NCI-H2107 treated with DMSO at 0.1 percent for 48 hours (cell line): ENCODE data around the gene TTF2.
A peak's percentile ranks its signal among the peaks of the same experiment; 100 is the strongest.

Source experiments
- DNase-seq: peaks from one replicate; lab custom pipeline; 2025; ENCODE audit not compliant: unreplicated experiment; lab: John Stamatoyannopoulos, UW

Gene TTF2

GRCh38 chr1:117059678-117060440, at the start of gene TTF2:
Gene TTF2 (plus strand): TSS chr1:117060326. CDS start chr1:117060347, 21 bp downstream.
- DNase-seq: peak; percentile 100

- no peak for DNase-seq
These were observed 48.8 kb upstream of the TTF2 start for GRCh38 chr1:117011334-117011733.

GRCh38 chr1:117013309-117013858, 46.7 kb upstream of the TTF2 start:
- no peak for DNase-seq

DNA sequence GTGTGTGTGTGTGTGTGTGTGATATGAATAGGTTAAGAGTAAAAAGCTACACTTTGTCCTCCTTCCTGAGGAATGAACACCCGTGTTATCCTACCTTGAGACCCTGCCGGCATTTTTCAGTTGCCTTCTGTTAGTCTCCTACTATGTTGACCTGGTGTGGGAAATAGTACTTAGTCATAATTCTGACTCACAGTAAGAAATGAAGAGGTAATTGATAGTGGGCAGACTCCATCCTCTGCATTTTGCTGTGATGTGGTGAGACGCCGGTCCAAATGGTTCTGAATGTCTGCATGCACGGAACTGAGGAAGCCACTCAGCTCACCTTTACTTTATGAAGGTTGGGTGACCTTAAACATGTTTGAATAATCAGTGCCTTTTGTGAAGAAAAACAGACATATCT, 45.9 kb upstream of the TTF2 start:
- no peak for DNase-seq

DNA sequence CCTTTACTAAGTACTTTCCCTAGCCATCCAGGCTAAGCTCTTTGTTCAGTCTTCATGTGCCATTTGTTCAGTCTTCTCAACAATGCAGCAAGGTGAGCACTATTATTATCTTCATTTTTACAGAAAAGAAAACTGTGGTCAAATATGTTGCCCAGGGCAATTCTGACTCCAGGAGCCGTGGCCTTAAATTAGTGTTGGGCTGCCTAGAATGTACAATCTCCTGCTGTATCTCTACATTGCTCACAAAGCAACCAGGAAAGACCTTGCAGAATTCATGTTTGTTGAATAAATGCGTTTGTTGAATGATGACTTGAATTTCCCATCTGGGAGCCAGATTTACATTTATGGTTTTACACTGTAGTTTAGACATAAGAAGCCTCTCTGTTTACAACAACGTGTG, 44.4 kb upstream of the TTF2 start:
- no peak for DNase-seq

DNA sequence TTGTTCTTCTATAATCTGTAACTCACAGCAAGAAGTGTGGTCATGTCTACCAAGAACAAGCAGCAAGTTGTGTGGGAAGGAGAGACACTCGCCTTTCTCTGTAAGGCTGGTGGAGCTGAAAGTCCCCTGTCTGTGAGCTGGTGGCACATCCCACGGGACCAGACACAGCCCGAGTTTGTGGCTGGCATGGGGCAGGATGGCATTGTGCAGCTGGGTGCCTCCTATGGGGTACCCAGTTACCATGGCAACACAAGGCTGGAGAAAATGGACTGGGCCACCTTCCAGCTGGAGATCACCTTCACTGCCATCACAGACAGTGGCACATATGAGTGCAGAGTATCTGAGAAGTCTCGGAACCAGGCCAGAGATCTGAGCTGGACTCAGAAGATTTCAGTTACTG, 43.1 kb upstream of the TTF2 start:
- no peak for DNase-seq

DNA sequence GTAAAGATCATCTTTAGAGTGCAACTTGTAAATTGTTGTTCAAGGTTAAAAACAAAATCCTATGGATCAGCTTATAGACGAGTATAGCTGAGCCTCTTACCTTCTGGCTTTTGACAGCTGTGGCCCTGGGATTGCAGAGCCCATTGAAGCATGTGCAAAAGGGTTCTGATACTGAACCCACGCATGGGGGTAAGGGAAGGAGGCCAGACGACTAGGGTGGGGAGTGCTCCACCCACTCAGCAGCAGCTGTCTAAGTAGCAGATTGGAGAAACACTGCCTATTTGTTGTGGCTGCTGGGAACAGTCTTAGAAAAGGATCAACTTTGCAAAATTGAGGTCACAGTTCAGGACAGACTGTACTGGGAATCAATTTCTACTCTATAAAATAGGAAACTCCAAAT, 42.5 kb upstream of the TTF2 start:
- no peak for DNase-seq

- DNase-seq: no peak
These were observed 39.5 kb upstream of the TTF2 start for GRCh38 chr1:117020526-117021156.

- no peak for DNase-seq
These were observed 38.0 kb upstream of the TTF2 start for GRCh38 chr1:117022114-117022513.

GRCh38 chr1:117025568-117025967, 34.6 kb upstream of the TTF2 start:
- DNase-seq: no peak

- DNase-seq: no peak
These were observed 33.8 kb upstream of the TTF2 start for GRCh38 chr1:117026361-117026760.

DNA sequence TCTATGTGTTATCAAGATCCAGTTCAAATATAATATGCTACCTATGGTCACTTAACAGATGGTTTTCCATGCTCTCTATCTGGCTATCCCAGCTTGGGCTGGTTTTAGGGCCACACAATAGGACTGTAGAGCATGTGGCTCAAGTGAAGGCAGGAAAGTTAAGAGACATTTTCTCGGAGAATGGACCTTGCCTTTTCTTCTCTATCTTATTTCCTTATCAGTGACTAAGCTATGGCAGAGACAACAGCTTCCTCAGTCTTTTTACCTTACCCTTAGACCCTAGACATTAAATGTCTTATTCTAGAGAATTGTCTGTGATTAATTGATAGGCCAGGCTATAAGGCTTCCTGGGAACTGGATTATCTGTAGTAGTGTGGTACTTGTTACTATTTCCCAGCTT, 30.4 kb upstream of the TTF2 start:
- DNase-seq: no peak

- DNase-seq: no peak
These were observed 29.8 kb upstream of the TTF2 start for GRCh38 chr1:117030271-117030877.

DNA sequence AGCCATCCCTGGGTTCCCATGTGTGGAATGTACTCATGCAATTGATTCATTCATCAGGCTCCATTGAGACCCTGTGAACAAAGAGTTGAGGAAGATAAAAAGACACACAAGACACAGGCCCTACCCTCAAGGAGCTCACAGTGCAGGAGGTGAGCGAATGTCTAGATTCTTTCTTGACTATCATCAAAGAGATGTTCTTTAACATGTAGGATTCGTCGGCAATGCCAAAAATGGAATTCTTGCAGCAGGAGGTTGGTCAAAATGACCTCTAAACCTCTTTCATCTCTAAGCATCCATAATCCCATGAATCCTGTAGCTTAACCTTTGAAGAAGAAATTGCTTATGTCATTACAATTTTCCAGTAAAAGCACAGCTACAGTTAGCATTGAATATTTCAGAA, 27.9 kb upstream of the TTF2 start:
- DNase-seq: no peak

- no peak for DNase-seq
These were observed 27.2 kb upstream of the TTF2 start for GRCh38 chr1:117032681-117033539.

DNA sequence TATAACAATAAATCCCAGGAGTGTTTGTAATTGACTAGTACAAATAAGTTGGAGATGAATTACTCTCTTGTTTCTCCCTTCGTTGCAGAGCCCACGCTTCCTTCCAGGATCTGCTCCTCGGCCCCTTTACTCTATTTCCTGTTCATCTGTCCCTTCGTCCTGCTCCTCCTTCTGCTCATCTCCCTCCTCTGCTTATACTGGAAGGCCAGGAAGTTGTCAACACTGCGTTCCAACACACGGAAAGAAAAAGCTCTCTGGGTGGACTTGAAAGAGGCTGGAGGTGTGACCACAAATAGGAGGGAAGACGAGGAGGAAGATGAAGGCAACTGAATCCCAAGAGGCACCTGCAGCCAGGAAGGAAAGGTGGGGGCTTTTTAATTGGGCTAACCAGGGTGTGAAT, 26.4 kb upstream of the TTF2 start:
- no peak for DNase-seq

- no peak for DNase-seq
These were observed 25.3 kb upstream of the TTF2 start for GRCh38 chr1:117034791-117035290.

DNA sequence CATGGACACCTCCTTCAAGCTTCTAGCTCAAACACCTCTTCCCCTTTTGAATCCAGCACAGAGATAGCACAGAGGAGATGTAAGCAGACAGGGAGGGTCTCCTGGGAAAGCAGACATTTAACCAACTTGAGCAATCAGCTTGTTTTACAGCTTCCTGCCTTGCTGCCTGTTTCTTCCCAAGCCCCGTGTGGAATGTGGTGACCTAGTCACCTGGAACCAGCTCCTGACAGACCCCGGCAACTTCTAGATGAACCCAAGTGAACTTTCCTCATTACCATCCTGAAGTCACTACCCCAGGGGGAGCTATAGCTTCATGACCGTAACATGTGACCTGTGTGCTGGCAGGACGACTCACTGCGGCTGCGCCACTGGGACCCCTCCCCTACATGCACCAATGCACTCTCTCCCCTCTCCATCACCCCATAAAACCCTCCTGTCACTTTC, 24.1 kb upstream of the TTF2 start:
- DNase-seq: no peak

GRCh38 chr1:117037802-117038201, 22.3 kb upstream of the TTF2 start:
- DNase-seq: no peak

DNA sequence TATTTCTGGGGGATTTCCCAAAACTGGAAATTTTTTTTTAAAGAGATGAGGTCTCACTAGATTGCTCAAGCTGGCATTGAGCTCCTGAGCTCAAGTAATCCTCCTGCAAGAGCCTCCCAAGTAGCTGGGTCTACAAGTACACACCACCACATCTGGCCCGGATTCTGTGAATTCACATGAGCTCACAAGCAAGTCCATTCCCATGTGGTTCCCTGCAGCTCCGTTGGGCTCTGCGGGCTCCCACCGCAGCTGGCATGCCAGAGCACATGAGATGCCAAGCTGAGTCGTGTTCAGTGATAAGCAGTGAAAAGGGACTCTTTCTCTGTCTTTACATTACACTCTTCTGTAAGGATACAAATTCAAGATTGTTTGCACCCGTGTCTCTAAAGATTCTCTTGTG, 21.9 kb upstream of the TTF2 start:
- no peak for DNase-seq

DNA sequence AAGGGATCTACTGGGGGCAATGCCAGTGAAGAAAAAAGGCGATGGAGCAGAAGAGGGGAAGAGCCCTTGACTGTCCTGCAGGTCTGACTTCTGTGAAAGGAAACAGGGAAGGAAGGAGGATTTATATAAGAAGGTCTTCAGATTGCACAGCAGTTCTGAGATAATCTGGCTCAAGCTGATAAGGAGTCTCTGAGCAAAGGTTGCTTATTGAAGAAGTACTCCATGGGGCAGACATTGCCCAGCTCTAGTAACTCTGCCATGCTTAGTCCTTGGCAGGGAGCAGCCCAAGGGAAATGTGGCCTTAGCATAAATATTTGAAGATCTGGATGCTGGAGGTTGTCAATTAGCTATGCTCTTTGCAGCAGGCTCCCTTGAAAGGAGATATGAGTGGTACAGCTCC, 15.9 kb upstream of the TTF2 start:
- DNase-seq: no peak
